CD4-positive, alpha-beta T cell (primary cell): ENCODE data around the gene HIGD1A. TPM values are rescaled to one million over a fixed set of nuclear protein-coding genes. Genes with fewer than 3 reads are reported as not detected.

Source experiments
- ATAC-seq: fragments of 200-7000 bp; cut with Tn5 transposase; one replicate; pipeline ENCODE4 v1.10.0; 2022; ENCODE audit warnings: mild to moderate bottlenecking; ENCODE audit not compliant: poor library complexity
- CTCF ChIA-PET: fragments of 350-600 bp; sonication (Branson Sonifier 250); formaldehyde crosslinking; loops from one replicate; lab custom pipeline; 2021; ENCODE audit warnings: antibody characterized with exemption, inconsistent platforms; lab: Charles Lee
- POLR2A ChIA-PET: fragments of 350-600 bp; sonication (Branson Sonifier 250); formaldehyde crosslinking; loops from one replicate; lab custom pipeline; 2021; ENCODE audit warnings: antibody characterized with exemption, inconsistent platforms; lab: Charles Lee
- DNase-seq, 14 experiments: peaks; one replicate each; pipeline ENCODE4 v3.0.0-alpha.2; 2013 to 2020; ENCODE audit warnings: mixed read lengths in 2 of 14
- H3K27ac ChIP-seq, 2 donors: one replicate each; pipeline versions ENCODE4 v1.5.1 to v1.7.0; 2013; ENCODE audit warnings: low read length in 2 of 2, low read depth in 1 of 2, mild to moderate bottlenecking in 1 of 2
- H3K27me3 ChIP-seq, 2 experiments: 1 replicate in 1 of 2; 2 replicates in 1 of 2; pipeline versions ENCODE4 v1.6.1 to v1.7.0; 2013; ENCODE audit warnings: low read length in 2 of 2, control low read depth in 1 of 2, mild to moderate bottlenecking in 1 of 2, moderate library complexity in 1 of 2; ENCODE audit not compliant: insufficient read depth in 2 of 2, control insufficient read depth in 1 of 2
- H3K36me3 ChIP-seq: one replicate; pipeline ENCODE4 v1.6.1; 2013; ENCODE audit warnings: low read length, control low read depth; ENCODE audit not compliant: insufficient read depth
- H3K4me1 ChIP-seq: one replicate; pipeline ENCODE4 v1.6.1; 2013; ENCODE audit warnings: low read length, control low read depth; ENCODE audit not compliant: insufficient read depth
- H3K4me3 ChIP-seq: one replicate; pipeline ENCODE4 v1.5.1; 2013; ENCODE audit warnings: mild to moderate bottlenecking, low read length, moderate library complexity
- H3K9me3 ChIP-seq, 2 experiments: 1 replicate in 1 of 2; 2 replicates in 1 of 2; pipeline versions ENCODE4 v1.6.1 to v1.7.0; 2013; ENCODE audit warnings: low read length in 2 of 2, mild to moderate bottlenecking in 2 of 2, control low read depth in 1 of 2, moderate library complexity in 1 of 2; ENCODE audit not compliant: control insufficient read depth in 1 of 2, insufficient read depth in 1 of 2
- H3K27ac Mint-ChIP-seq: one replicate; pipeline ENCODE4 v1.8.0; 2020; ENCODE audit warnings: mixed read lengths
- H3K27me3 Mint-ChIP-seq: one replicate; pipeline ENCODE4 v1.8.0; 2021; ENCODE audit warnings: mixed read lengths
- H3K36me3 Mint-ChIP-seq: one replicate; pipeline ENCODE4 v1.8.0; 2021; ENCODE audit warnings: low read depth, mixed read lengths
- H3K4me1 Mint-ChIP-seq: one replicate; pipeline ENCODE4 v1.8.0; 2021; ENCODE audit warnings: low read depth, mixed read lengths
- H3K4me3 Mint-ChIP-seq: one replicate; pipeline ENCODE4 v1.8.0; 2020; ENCODE audit warnings: mild to moderate bottlenecking, mixed read lengths
- H3K9me3 Mint-ChIP-seq: one replicate; pipeline ENCODE4 v1.8.0; 2020; ENCODE audit warnings: mixed read lengths
- intact Hi-C, 2 experiments: fragments of 100-400 bp; cut with DNase I in 1 of 2; cut with micrococcal nuclease in 1 of 2; formaldehyde crosslinking; loops; one replicate each; pipeline versions ENCODE4 v1.15.1 to v1.9.0; 2023 to 2025; cut with DNase I, micrococcal nuclease
- total RNA-seq, 174 experiments: library from RNA in 2 of 174; stranded (reverse) in 2 of 174; gene quantifications; one replicate each; pipeline ENCODE4 v1.2.3 and lab custom pipeline; 2021 to 2026
- TF ChIP-seq, protein P1 (sequence below): fragments of 200-600 bp; IDR thresholded peaks from one replicate; pipeline ENCODE4 v1.8.0; 2022; ENCODE audit warnings: antibody characterized with exemption, mild to moderate bottlenecking

The HIGD1A gene
- total RNA-seq, 2 experiments from 2014 or later, result 9.3 to 11.3 TPM

DNA sequence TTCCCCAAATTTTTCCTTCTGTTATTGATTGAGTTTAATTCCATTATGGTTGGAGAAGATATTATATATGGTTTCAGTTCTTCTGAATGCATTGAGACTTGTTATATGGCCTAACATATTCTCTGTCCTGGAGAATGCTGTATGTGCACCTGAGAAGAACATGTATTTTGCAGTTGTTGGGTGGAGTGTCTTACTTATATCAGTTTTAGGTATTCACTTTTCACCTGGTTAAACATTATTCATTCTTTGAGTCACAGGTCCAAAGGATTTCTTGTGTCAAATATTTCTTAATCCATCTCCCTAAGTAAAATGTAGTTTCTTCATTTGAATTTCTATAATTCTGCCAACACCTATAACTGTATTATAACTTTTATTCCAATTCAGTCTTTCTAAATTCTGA, 22.7 kb upstream of the HIGD1A start:
- H3K27me3 ChIP-seq, result peaks cover 3% of the 10 kb centered on the region in 2 experiments
- ATAC-seq (no peak), DNase-seq (no peak)
- intact Hi-C loops, result no loop called here
- H3K27ac ChIP-seq, result no peak overlapping the region
- no peaks in the 10 kb centered on the region for H3K36me3 ChIP-seq
- peaks cover 6% of the 10 kb centered on the region for H3K4me1 Mint-ChIP-seq
- H3K27me3 Mint-ChIP-seq, result peaks cover 11% of the 10 kb centered on the region
- no peak overlapping the region for H3K27ac Mint-ChIP-seq
- no peaks in the 10 kb centered on the region for H3K36me3 Mint-ChIP-seq
- no peak overlapping the region for H3K4me3 Mint-ChIP-seq
- ChIA-PET POLR2A (no interaction called here), CTCF (no interaction called here)
- no peak overlapping the region for H3K4me3 ChIP-seq
- H3K4me1 ChIP-seq, result peaks cover 4% of the 10 kb centered on the region
- TF ChIP-seq, protein P1, sequence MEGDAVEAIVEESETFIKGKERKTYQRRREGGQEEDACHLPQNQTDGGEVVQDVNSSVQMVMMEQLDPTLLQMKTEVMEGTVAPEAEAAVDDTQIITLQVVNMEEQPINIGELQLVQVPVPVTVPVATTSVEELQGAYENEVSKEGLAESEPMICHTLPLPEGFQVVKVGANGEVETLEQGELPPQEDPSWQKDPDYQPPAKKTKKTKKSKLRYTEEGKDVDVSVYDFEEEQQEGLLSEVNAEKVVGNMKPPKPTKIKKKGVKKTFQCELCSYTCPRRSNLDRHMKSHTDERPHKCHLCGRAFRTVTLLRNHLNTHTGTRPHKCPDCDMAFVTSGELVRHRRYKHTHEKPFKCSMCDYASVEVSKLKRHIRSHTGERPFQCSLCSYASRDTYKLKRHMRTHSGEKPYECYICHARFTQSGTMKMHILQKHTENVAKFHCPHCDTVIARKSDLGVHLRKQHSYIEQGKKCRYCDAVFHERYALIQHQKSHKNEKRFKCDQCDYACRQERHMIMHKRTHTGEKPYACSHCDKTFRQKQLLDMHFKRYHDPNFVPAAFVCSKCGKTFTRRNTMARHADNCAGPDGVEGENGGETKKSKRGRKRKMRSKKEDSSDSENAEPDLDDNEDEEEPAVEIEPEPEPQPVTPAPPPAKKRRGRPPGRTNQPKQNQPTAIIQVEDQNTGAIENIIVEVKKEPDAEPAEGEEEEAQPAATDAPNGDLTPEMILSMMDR, result no peak
- H3K9me3 Mint-ChIP-seq, result no peaks in the 10 kb centered on the region
- H3K9me3 ChIP-seq, result no peaks in the 10 kb centered on the region

GRCh38 chr3:42826141-42826540, 21.9 kb upstream of the HIGD1A start:
- no peak overlapping the region for H3K27ac ChIP-seq
- H3K4me1 ChIP-seq, result peaks cover under 1% of the 10 kb centered on the region
- H3K4me1 Mint-ChIP-seq, result peaks cover 2% of the 10 kb centered on the region
- ATAC-seq, result no peak
- no peaks in the 10 kb centered on the region for H3K9me3 ChIP-seq
- H3K27me3 ChIP-seq, result peaks cover 3% of the 10 kb centered on the region in 2 experiments
- peaks cover 11% of the 10 kb centered on the region for H3K27me3 Mint-ChIP-seq
- no peaks in the 10 kb centered on the region for H3K36me3 ChIP-seq
- H3K36me3 Mint-ChIP-seq, result no peaks in the 10 kb centered on the region
- no peak overlapping the region for H3K4me3 ChIP-seq
- intact Hi-C loops, result no loop called here
- no peaks in the 10 kb centered on the region for H3K9me3 Mint-ChIP-seq
- ChIA-PET POLR2A (no interaction called here), CTCF (no interaction called here)
- H3K4me3 Mint-ChIP-seq, result no peak overlapping the region
- no peak overlapping the region for H3K27ac Mint-ChIP-seq
- no peak for DNase-seq
- TF ChIP-seq, protein P1, result no peak

DNA sequence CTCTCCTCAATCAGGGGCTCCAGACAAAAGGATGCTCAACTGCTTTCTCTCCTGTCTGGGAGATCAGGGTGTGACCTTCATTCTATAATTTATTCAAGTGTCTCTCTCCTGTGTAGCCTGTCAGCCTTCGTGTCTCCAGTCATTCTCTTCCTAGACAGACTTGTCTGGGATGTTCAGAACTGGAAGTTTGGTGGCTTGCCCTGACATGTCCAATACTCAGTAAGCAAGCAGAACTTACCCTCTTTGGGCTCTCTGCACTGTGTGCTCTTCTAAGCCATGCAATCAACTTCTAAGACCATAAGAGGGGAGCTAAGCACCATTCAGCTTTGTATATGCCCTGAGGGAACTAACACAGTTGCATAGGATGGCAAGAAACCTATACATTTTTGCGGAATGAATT, 19.1 kb upstream of the HIGD1A start:
- TF ChIP-seq, protein P1, result no peak
- DNase-seq, result no peak
- H3K9me3 Mint-ChIP-seq, result no peaks in the 10 kb centered on the region
- Histone ChIP-seq H3K36me3 (no peaks in the 10 kb centered on the region), H3K9me3 (no peaks in the 10 kb centered on the region), H3K27me3 (peaks cover 3% of the 10 kb centered on the region in 2 experiments), H3K4me3 (no peak overlapping the region), H3K4me1 (no peaks in the 10 kb centered on the region), H3K27ac (no peak overlapping the region)
- no peak overlapping the region for H3K4me3 Mint-ChIP-seq
- intact Hi-C loops, result no loop called here
- H3K27me3 Mint-ChIP-seq, result peaks cover 5% of the 10 kb centered on the region
- no peak for ATAC-seq
- ChIA-PET POLR2A (no interaction called here), CTCF (no interaction called here)
- H3K27ac Mint-ChIP-seq, result no peak overlapping the region
- H3K36me3 Mint-ChIP-seq, result no peaks in the 10 kb centered on the region
- no peaks in the 10 kb centered on the region for H3K4me1 Mint-ChIP-seq
